ENCODE measurements around the gene PTTG2.
"Not testable (repeated sequence)": the region's sequence is repeated elsewhere in the genome, so short reads cannot be mapped to it uniquely, and the experiment has no call there.

PTTG2 gene

GRCh38 chr4:37956941-37957340 lies 3.3 kb upstream of the PTTG2 start:
- no peak for DNase-seq (ENCODE audit: low read depth in 3 of 3)

DNA sequence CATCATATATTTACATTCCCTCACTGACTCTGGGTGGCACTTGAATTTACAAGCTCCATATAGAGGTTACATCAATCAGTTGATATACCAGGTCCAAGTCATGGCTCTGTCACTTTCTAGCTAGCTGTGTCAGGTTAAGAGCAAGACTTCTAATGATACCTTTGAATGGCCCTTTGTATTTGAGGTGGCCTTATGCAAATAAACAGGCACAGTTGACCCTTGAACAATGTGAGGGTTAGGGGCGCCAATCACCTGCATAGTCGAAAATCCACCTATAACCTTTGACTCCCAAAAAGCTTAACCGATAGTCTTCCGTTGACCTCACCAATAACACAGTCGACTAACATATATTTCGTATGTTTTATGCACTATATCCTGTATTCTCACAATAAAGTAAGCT lies 1.3 kb upstream of the PTTG2 start:
- no peak for DNase-seq (ENCODE audit: low read depth in 3 of 3)

DNA sequence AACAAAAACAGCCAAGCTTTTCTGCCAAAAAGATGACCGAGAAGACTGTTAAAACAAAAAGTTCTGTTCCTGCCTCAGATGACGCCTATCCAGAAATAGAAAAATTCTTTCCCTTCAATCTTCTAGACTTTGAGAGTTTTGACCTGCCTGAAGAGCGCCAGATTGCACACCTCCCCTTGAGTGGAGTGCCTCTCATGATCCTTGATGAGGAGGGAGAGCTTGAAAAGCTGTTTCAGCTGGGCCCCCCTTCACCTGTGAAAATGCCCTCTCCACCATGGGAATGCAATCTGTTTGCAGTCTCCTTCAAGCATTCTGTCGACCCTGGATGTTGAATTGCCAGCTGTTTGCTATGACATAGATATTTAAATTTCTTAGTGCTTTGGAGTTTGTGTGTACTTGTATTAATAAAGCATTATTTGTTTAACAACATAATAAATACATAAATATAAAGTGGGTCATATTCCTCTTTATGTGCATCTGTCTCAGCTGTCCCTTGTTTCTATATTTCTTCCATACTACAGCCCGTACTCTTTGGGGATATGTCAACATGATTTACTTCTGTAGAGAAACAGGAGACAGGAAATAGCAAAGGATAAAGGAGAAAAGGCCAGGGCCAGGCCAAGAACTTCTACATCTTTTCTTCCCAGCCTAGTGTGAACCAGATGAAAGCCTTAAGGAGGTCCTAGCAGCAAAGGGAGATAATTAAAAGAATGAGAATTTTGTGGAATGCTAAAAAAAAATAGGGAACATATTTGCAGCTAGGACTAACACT lies 667 bp downstream of the PTTG2 start:
- DNase-seq (ENCODE audit: low read depth in 3 of 3): no peak

- DNase-seq (ENCODE audit: low read depth in 3 of 3): no peak
Observed at GRCh38 chr4:37964734-37965457, 4.7 kb downstream of the PTTG2 start.

- DNase-seq (ENCODE audit: low read depth in 3 of 3): no peak
Observed at GRCh38 chr4:37966044-37966443, 5.8 kb downstream of the PTTG2 start.

DNA sequence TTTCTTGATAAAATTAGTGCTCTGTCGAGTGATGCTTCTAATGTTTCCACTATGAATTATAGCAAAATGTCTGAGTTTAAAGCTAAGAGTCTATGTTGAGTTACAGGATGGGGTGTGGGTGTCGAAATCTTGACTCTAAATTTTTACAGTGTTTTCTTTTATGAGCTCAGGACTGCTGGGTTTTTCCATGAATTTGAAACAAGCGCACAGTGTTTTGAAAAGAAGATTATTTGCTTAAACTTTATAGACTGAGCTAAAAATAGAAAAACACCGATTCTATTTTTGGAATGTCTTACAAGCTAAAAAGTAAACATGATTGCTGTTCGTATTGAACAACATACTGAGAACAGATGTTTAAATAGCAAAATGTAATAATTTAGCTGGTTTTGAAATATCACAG lies 7.5 kb downstream of the PTTG2 start:
- no peak for DNase-seq (ENCODE audit: low read depth in 3 of 3)

GRCh38 chr4:37968747-37969146 lies 8.5 kb downstream of the PTTG2 start:
- no peak for DNase-seq (ENCODE audit: low read depth in 3 of 3)

DNA sequence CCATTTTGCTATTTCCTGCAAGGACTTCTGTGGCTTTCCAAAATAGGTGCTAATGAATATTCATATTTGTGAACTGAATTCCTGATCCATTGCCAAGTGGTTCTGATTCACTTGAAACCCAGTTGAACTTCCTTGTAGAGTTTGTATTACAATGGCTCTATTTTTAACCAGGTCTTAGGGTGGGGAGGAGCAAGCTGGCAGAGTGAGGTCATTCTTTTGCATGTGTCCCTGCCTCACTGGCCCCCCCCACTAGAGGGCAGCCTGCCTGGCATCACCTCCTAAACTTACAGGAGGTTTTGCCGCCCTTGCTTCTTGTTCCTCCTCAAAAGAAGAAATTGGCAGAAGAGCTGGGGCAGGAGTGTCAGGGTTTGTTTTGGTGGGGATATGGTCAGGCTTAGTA lies 10.5 kb downstream of the PTTG2 start:
- DNase-seq (ENCODE audit: low read depth in 3 of 3): peak in 2 of 3 experiments; percentile 27 to 41

DNA sequence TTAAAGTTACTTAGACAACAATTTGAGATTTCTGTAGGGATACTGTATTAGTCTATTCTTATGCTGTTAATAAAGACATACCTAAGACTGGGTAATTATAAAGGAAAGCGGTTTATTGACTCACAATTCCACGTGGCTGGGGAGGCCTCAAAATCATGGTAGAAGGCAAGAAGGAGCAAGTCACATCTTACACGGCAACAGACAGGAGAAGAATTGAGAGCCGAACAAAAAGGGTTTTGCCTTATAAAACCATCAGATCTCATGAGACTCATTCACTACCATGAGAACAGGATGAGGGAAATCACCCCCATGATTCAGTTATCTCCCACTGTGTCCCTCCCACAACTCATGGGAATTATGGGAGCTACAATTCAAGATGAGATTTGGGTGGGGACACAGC lies 11.0 kb downstream of the PTTG2 start:
- DNase-seq (ENCODE audit: low read depth in 3 of 3): no peak

- DNase-seq (ENCODE audit: low read depth in 3 of 3): no peak
Observed at GRCh38 chr4:37973441-37973840, 13.2 kb downstream of the PTTG2 start.

DNA sequence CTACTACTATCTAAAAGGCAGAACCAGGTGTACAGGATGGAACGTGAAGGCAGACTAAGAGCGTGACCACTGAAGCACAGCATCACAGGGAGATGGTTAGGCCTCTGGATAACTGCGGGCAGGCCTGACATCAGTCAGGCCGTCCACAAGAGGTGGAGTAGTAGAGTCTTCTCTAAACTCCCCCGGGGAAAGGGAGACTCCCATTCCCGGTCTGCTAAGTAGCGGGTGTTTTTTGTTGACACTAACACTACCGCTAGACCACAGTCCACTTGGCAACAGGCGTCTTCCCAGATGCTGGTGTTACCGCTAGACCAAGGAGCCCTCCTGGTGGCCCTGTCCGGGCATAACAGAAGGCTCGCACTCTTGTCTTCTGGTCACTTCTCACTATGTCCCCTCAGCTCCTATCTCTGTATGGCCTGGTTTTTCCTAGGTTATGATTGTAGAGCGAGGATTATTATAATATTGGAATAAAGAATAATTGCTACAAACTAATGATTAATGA lies 15.2 kb downstream of the PTTG2 start:
- not testable (repeated sequence) for DNase-seq (ENCODE audit: low read depth in 3 of 3)

DNA sequence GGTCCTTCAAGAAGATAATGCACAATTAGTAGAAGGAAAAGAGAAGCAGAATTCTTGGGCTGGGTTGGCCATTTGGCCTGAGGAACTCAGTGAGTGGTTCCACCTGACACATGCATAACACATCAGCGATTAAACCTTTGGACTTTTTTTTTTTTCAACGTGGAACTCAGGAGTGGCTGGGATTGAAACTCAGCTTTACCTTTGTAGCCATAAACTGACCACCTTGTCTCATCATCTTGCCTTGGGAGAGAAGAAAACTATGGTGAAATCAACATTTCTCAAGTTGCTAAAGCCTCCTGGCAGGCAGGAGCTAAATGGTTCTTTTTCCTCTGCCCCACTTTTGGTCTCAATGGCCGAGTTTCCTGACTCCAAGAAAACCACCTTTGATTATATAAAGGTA lies 16.3 kb downstream of the PTTG2 start:
- DNase-seq (ENCODE audit: low read depth in 3 of 3): no peak

- peak; percentile 58 to 73 (median 67) for DNase-seq (ENCODE audit: low read depth in 3 of 3)
Observed at GRCh38 chr4:37976991-37977470, 16.8 kb downstream of the PTTG2 start.

DNA sequence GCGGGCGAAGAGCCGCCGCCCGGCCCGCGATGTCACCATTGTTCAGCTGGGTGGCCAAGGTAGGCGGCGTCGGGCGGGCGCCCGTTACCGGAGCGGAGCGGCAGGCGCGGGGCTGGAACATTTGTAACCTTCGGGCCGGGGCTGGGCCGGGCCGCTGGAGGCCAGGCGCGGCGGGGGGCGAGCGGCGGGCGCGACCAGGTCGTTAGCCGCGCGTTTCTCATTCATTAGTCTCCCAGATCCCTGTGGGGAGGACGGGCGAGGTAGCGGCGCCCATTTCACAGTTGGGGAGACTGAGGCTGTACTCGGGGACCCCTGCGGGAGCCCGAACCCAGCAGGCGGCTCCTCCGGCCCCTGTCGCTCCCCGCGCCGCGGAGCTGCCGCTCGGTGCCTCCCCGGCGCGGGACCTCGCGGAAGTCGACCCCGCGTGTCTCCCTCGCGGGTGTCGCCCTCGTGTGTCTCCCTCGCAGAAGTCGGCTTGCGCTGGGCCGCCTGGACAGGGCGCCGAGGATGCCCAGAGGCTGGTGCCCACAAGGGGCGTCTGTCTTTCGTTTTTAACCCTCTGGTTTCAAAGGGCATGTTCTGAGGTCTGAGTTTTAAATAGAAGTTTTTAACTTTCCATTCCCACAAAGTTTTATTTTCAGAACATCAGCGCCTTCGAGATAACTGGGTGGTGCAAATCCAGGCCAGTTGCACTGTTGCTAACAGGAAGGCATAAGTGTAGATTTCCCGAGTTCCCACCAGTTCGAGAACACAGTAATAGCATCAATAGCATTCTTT lies 17.5 kb downstream of the PTTG2 start:
- DNase-seq (ENCODE audit: low read depth in 3 of 3): peak; percentile 52 to 60 (median 55)

DNA sequence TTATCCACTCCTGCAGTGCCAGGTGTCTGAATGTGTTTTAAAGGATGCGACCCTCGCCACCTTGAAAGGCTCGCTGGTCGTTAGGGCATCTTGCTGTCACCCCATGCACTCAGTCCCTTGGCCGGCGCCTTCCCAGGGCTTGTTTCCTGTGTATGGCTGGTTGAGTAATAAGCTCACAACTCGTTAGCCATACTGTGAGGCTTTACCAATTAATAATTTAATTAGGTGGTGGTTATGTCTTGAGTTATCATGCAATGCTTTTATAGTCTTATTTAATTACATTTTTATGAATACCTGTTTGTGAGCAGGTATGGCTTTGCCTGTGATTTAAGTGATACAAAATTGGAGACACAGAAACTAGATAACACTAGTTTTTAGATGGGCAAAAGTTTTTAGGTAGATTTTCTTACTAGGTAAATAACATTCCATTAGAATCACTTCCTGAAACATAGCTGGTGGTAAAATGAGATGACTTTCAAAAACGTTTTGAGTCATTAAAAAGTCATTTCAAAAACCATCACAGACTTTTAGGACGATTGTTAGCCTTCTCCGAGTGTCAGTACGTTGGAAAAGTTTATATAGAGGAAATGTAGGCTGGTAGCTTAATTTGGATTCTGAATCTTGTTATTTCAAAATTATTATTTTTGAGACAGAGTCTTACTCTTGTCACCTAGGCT lies 18.2 kb downstream of the PTTG2 start:
- no peak for DNase-seq (ENCODE audit: low read depth in 3 of 3)

DNA sequence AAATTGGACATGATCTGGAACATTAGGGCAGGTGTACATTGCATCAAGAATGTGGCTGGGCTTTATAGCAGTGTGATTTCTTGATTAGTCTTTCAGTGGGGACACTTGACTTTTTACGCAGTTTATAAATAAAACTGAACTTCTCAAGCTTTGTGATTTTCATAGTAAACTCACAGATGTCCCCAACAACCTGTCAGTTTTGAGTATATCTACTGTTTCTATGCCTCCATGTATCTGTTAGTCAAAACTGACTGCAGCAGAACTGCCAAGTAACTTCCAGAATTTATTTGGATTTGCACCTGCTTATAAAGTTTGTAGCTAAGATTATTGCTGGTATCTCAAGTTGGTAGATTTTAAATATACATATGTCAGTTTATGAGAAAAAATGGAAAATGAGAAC lies 20.0 kb downstream of the PTTG2 start:
- no peak for DNase-seq (ENCODE audit: low read depth in 3 of 3)

DNA sequence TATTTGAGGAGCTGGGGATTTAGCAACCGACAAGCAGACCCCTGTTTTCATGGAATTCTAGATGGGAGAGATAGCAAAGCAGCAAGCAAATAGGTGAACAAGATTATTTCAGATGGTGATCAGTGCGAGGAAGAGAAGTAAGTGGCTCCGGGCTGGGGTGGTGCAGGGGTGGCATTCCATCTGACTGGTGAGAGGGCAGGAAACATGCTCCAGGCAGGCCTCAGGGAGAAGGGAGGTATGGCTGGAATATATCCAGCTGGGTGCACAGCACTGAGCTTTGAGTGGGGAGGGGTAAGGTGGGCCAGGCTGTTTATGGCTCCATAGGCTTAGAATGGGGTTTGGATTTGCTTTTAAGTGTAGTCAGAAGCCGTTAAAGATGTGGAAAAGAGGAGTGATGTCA lies 21.2 kb downstream of the PTTG2 start:
- no peak for DNase-seq (ENCODE audit: low read depth in 3 of 3)

- no peak for DNase-seq (ENCODE audit: low read depth in 3 of 3)
Observed at GRCh38 chr4:37981844-37982720, 21.9 kb downstream of the PTTG2 start.

- DNase-seq (ENCODE audit: low read depth in 3 of 3): no peak
Observed at GRCh38 chr4:37982736-37983135, 22.5 kb downstream of the PTTG2 start.

DNA sequence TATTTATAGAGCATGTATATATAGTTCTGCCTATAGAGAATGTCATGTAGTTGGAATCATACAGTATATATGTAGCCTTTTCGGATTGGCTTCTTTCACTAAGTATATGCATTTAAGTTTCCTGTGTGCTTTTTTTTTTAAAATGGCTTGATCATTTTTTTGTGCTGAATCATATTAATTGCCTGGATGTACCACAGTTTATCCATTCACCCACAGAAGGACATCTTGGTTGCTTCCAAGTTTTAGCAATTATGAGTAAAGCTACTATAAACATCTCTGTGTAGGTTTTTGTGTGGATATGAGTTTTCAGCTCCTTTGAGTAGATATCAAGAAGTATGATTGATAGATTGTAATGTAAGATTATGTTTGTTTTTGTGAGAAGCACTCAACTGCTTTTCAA lies 23.8 kb downstream of the PTTG2 start:
- no peak for DNase-seq (ENCODE audit: low read depth in 3 of 3)
